OCI-LY7 (cell line): Measurements from ENCODE around the gene ACP5. TPM values are rescaled to one million over a fixed set of nuclear protein-coding genes. Genes with fewer than 3 reads are reported as not detected.
A peak's percentile ranks its signal among the peaks of the same experiment; 100 is the strongest.

Source experiments
- BruUV-seq: library from RNA; stranded (reverse); fragments of 400-500 nt; replicated peaks from 2 replicates; lab custom pipeline; 2021; lab: Mats Ljungman, UMichigan
- CTCF ChIA-PET: fragments of 300-600 bp; sonication (Branson Sonifier 250); formaldehyde crosslinking; loops from one replicate; lab custom pipeline; 2022; ENCODE audit warnings: antibody characterized with exemption; ENCODE audit not compliant: unreplicated experiment; lab: Charles Lee
- POLR2A ChIA-PET: fragments of 300-600 bp; sonication (Branson Sonifier 250); formaldehyde crosslinking; loops from one replicate; lab custom pipeline; 2022; ENCODE audit warnings: antibody characterized with exemption; lab: Charles Lee
- DNase-seq: peaks from one replicate; pipeline ENCODE4 v3.0.0-alpha.2; 2015; ENCODE audit warnings: low spot score
- H2AFZ ChIP-seq: fragments of 200-600 bp; sonication (generic), shearing (Covaris generic); 2 replicates; pipeline ENCODE4 v1.6.1; 2014; ENCODE audit warnings: mild to moderate bottlenecking, antibody characterized with exemption, low read length, moderate library complexity
- H3K27ac ChIP-seq: fragments of 200-600 bp; sonication (generic); 2 replicates; pipeline ENCODE4 v1.5.1; 2014; ENCODE audit warnings: mixed run types, low read depth, mild to moderate bottlenecking, moderate library complexity, low read length, inconsistent platforms; ENCODE audit not compliant: poor library complexity, severe bottlenecking
- H3K36me3 ChIP-seq: fragments of 200-600 bp; sonication (generic); 2 replicates; pipeline ENCODE4 v1.6.1; 2014; ENCODE audit warnings: mild to moderate bottlenecking, antibody characterized with exemption, low read length, moderate library complexity, mixed read lengths; ENCODE audit not compliant: insufficient read depth
- H3K4me1 ChIP-seq: fragments of 200-600 bp; sonication (generic); 2 replicates; pipeline ENCODE4 v1.5.1; 2014; ENCODE audit warnings: mild to moderate bottlenecking, low read length; ENCODE audit not compliant: insufficient read depth, poor library complexity, severe bottlenecking
- H3K4me2 ChIP-seq: fragments of 200-600 bp; sonication (generic); 2 replicates; pipeline ENCODE4 v1.6.1; 2014; ENCODE audit warnings: mild to moderate bottlenecking, low read length
- H3K4me3 ChIP-seq: fragments of 200-600 bp; sonication (generic); 2 replicates; pipeline ENCODE4 v1.5.1; 2014; ENCODE audit warnings: mild to moderate bottlenecking, low read depth, low read length; ENCODE audit not compliant: poor library complexity, severe bottlenecking
- H3K79me2 ChIP-seq: fragments of 200-600 bp; sonication (generic); 2 replicates; pipeline ENCODE4 v1.6.1; 2016; ENCODE audit warnings: low read depth, mild to moderate bottlenecking, low read length, moderate library complexity, mixed read lengths; ENCODE audit not compliant: insufficient read depth
- H3K9me2 ChIP-seq: fragments of 200-600 bp; sonication (generic); 2 replicates; pipeline ENCODE4 v1.6.1; 2016; ENCODE audit warnings: mild to moderate bottlenecking, low read length, mixed read lengths; ENCODE audit not compliant: insufficient read depth
- H3K9me3 ChIP-seq: fragments of 200-600 bp; sonication (generic); 2 replicates; pipeline ENCODE4 v1.6.1; 2014; ENCODE audit warnings: mild to moderate bottlenecking, mixed run types, low read length, mixed read lengths
- H4K20me1 ChIP-seq: fragments of 200-600 bp; sonication (generic); 2 replicates; pipeline ENCODE4 v1.6.1; 2014; ENCODE audit warnings: mild to moderate bottlenecking, antibody characterized with exemption, low read length, moderate library complexity, mixed read lengths; ENCODE audit not compliant: insufficient read depth
- EZH2phosphoT487 ChIP-seq: fragments of 200-600 bp; sonication (generic); IDR thresholded peaks from 2 replicates; pipeline ENCODE4 v1.6.1; 2018; ENCODE audit warnings: low read depth, borderline replicate concordance, mild to moderate bottlenecking, mixed run types, antibody characterized with exemption, low read length, moderate library complexity, mixed read lengths
- intact Hi-C: fragments of 100-400 bp; cut with micrococcal nuclease; formaldehyde crosslinking; loops from one replicate; pipeline ENCODE4 v1.10.0; 2022; ENCODE audit not compliant: unreplicated experiment
- total RNA-seq, 2 experiments: library from RNA; depleted of rRNA in 1 of 2; stranded (reverse); fragments of >200 nt in 1 of 2; shearing (Covaris generic) in 1 of 2; gene quantifications; 2 replicates each; pipeline ENCODE4 v1.2.3, GENCODE V29; 2014 to 2022
- TF ChIP-seq, protein P1 (sequence below): fragments of 200-600 bp; sonication (generic); conservative IDR thresholded peaks from 2 replicates; pipeline ENCODE4 v1.5.1; 2014; ENCODE audit warnings: mild to moderate bottlenecking, antibody characterized with exemption, low read length, moderate library complexity, mixed read lengths

The ACP5 gene
- total RNA-seq, 2 experiments from 2014 or later: 16.3 to 21.6 TPM

DNA sequence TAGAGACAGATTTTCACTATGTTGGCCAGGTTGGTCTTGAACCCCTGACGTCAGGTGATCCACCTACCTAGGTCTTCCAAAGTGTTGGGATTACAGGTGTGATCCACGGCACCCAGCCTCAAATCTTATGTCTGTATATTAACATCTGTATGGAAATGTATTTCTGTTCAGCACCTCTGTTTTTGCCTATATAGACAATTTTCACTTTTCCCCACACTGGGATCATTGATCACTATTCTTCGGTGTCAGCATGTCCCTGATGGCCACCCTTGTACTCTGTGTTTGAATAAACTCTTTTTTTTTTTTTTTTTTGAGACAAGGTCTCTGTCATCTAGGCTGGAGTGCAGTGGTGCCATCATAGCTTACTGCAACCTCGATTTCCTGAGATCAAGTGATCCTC is 16.6 kb upstream of the ACP5 start:
- Histone ChIP-seq H3K4me2 (no peak overlapping the region), H3K4me1 (peaks cover 24% of the 10 kb centered on the region), H3K79me2 (peaks cover 12% of the 10 kb centered on the region; the same call in 1 of the 2 replicates), H3K4me3 (no peak overlapping the region), H3K9me3 (no peaks in the 10 kb centered on the region), H3K27ac (no peak overlapping the region), H2AFZ (no peak overlapping the region), H3K36me3 (0 out of 2 replicates have a peak, but pooled peaks cover 2% of the 10 kb centered on the region), H3K9me2 (no peaks in the 10 kb centered on the region), H4K20me1 (no peaks in the 10 kb centered on the region)
- no TSS peak for BruUV-seq
- ChIA-PET POLR2A (interaction anchor here (0.7 to 0.9 kb wide), 2 partner anchors 44 to 181 kb away, joined by 3 read pairs; no protein-coding TSS in a partner anchor), CTCF (no interaction called here)
- DNase-seq: no peak
- intact Hi-C loops: no loop called here
- TF ChIP-seq, protein P1, sequence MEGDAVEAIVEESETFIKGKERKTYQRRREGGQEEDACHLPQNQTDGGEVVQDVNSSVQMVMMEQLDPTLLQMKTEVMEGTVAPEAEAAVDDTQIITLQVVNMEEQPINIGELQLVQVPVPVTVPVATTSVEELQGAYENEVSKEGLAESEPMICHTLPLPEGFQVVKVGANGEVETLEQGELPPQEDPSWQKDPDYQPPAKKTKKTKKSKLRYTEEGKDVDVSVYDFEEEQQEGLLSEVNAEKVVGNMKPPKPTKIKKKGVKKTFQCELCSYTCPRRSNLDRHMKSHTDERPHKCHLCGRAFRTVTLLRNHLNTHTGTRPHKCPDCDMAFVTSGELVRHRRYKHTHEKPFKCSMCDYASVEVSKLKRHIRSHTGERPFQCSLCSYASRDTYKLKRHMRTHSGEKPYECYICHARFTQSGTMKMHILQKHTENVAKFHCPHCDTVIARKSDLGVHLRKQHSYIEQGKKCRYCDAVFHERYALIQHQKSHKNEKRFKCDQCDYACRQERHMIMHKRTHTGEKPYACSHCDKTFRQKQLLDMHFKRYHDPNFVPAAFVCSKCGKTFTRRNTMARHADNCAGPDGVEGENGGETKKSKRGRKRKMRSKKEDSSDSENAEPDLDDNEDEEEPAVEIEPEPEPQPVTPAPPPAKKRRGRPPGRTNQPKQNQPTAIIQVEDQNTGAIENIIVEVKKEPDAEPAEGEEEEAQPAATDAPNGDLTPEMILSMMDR: no peak
- TF ChIP-seq EZH2phosphoT487: no peak

DNA sequence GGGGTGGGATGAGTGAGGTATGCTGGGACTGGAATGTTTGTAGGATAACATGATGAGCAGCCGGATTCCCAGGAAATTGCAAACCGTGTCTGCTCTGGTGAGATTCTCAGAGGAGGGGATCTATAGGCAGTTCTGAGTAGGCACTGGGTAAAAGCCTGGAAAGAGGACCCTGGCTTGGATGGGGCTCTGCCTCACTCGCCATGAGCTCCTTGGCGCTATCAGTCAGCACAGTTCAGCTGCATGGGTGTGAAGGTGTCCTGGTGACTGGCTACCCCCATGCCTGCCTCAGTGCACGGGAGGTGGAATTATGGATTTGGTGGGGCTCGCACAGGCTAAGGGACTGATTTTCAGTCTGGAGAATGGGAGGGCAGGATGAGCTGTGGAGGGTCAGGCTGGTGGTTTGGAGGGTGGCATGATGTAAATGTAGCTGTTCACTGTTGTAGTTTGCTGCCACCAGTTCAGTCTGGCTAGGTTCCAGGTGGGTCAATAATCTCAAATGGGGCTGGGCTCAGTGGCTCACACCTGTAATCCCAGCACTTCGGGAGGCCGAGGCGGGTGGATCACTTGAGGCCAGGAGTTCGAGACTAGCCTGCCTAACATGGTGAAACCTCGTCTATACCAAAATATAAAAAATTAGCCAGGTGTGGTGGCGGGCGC is 10.7 kb upstream of the ACP5 start:
- Histone ChIP-seq H3K4me3 (no peak overlapping the region), H3K4me1 (peaks cover 20% of the 10 kb centered on the region), H3K9me2 (no peaks in the 10 kb centered on the region), H4K20me1 (no peaks in the 10 kb centered on the region), H3K79me2 (no peaks in the 10 kb centered on the region), H2AFZ (no peak overlapping the region), H3K4me2 (peak overlapping the region; percentile 7; the same call in 1 of the 2 replicates), H3K27ac (no peak overlapping the region), H3K9me3 (no peaks in the 10 kb centered on the region), H3K36me3 (no peaks in the 10 kb centered on the region)
- BruUV-seq: no TSS peak
- ChIA-PET POLR2A (interaction anchor here (0.6 kb wide), 1 partner anchor 9 kb away, joined by 3 read pairs; no protein-coding TSS in a partner anchor), CTCF (interaction anchor here (0.6 kb wide), 1 partner anchor 29 kb away, joined by 3 read pairs; the partner anchor contains the start of gene ELOF1)
- DNase-seq: no peak
- intact Hi-C loops: loop anchor here (1.0 to 5.0 kb wide), 4 partner anchors 28 to 92 kb away; no protein-coding TSS in a partner anchor
- TF ChIP-seq, protein P1: 0 out of 2 replicates have a peak, but pooled peaks have one; percentile 3
- TF ChIP-seq EZH2phosphoT487: no peak
